Measurements from ENCODE around the gene BRD3.
A peak's percentile ranks its signal among the peaks of the same experiment; 100 is the strongest.

Gene BRD3

GRCh38 chr9:134034215-134035040 lies 33.4 kb downstream of the BRD3 start:
- H3K4me3 ChIP-seq (ENCODE audit: insufficient read length, low read depth): no peak overlapping the region
- H3K4me1 ChIP-seq (ENCODE audit: insufficient read depth, insufficient read length): no peaks in the 10 kb centered on the region
- H3K9me3 ChIP-seq (ENCODE audit: insufficient read depth, low read length): no peaks in the 10 kb centered on the region
- peaks cover 87% of the 10 kb centered on the region for H3K36me3 ChIP-seq (ENCODE audit: insufficient read depth, insufficient read length, low read length)
- TF ChIP-seq ZNF274 (IDR thresholded peaks at IDR 0.05; ENCODE audit: low read depth, low read length) (no peak), YY1 (IDR thresholded peaks at IDR 0.05; ENCODE audit: insufficient read depth, insufficient read length) (no peak), SUZ12 (IDR thresholded peaks at IDR 0.05; ENCODE audit: extremely low read depth, insufficient read depth, insufficient read length) (no peak)
- H3K27me3 ChIP-seq (ENCODE audit: insufficient read depth, insufficient read length): no peaks in the 10 kb centered on the region
- no peak overlapping the region for H3K9ac ChIP-seq (ENCODE audit: insufficient read length, low read depth)
- no peak for DNase-seq (ENCODE audit: low read depth, low spot score)

GRCh38 chr9:134033516-134034214 lies 34.2 kb downstream of the BRD3 start:
- Histone ChIP-seq H3K9ac (ENCODE audit: insufficient read length, low read depth) (no peak overlapping the region), H3K36me3 (ENCODE audit: insufficient read depth, insufficient read length, low read length) (peaks cover 87% of the 10 kb centered on the region)
- TF ChIP-seq YY1 (IDR thresholded peaks at IDR 0.05; ENCODE audit: insufficient read depth, insufficient read length) (no peak), ZNF274 (IDR thresholded peaks at IDR 0.05; ENCODE audit: low read depth, low read length) (no peak), SUZ12 (IDR thresholded peaks at IDR 0.05; ENCODE audit: extremely low read depth, insufficient read depth, insufficient read length) (no peak)

GRCh38 chr9:134032456-134033222 lies 35.2 kb downstream of the BRD3 start:
- H3K4me1 ChIP-seq (ENCODE audit: insufficient read depth, insufficient read length): no peaks in the 10 kb centered on the region
- H3K36me3 ChIP-seq (ENCODE audit: insufficient read depth, insufficient read length, low read length): peaks cover 88% of the 10 kb centered on the region
- TF ChIP-seq YY1 (IDR thresholded peaks at IDR 0.05; ENCODE audit: insufficient read depth, insufficient read length) (no peak), SUZ12 (IDR thresholded peaks at IDR 0.05; ENCODE audit: extremely low read depth, insufficient read depth, insufficient read length) (no peak), ZNF274 (IDR thresholded peaks at IDR 0.05; ENCODE audit: low read depth, low read length) (no peak)
- no peaks in the 10 kb centered on the region for H3K9me3 ChIP-seq (ENCODE audit: insufficient read depth, low read length)
- H3K4me3 ChIP-seq (ENCODE audit: insufficient read length, low read depth): no peak overlapping the region
- DNase-seq (ENCODE audit: low read depth, low spot score): no peak
- H3K27me3 ChIP-seq (ENCODE audit: insufficient read depth, insufficient read length): no peaks in the 10 kb centered on the region
- no peak overlapping the region for H3K9ac ChIP-seq (ENCODE audit: insufficient read length, low read depth)

More at GRCh38 chr9:134033516-134034214, 34.2 kb downstream of the BRD3 start:
- Histone ChIP-seq H3K4me1 (ENCODE audit: insufficient read depth, insufficient read length) (no peaks in the 10 kb centered on the region), H3K9me3 (ENCODE audit: insufficient read depth, low read length) (no peaks in the 10 kb centered on the region), H3K4me3 (ENCODE audit: insufficient read length, low read depth) (no peak overlapping the region), H3K27me3 (ENCODE audit: insufficient read depth, insufficient read length) (no peaks in the 10 kb centered on the region)
- DNase-seq (ENCODE audit: low read depth, low spot score): no peak

- TF ChIP-seq SUZ12 (IDR thresholded peaks at IDR 0.05; ENCODE audit: extremely low read depth, insufficient read depth, insufficient read length) (no peak), ZNF274 (IDR thresholded peaks at IDR 0.05; ENCODE audit: low read depth, low read length) (no peak), YY1 (IDR thresholded peaks at IDR 0.05; ENCODE audit: insufficient read depth, insufficient read length) (no peak)
These were observed 36.0 kb downstream of the BRD3 start for GRCh38 chr9:134031783-134032182.

GRCh38 chr9:134030821-134031470 lies 36.9 kb downstream of the BRD3 start:
- Histone ChIP-seq H3K27me3 (ENCODE audit: insufficient read depth, insufficient read length) (no peaks in the 10 kb centered on the region), H3K4me1 (ENCODE audit: insufficient read depth, insufficient read length) (peaks cover 9% of the 10 kb centered on the region), H3K9me3 (ENCODE audit: insufficient read depth, low read length) (no peaks in the 10 kb centered on the region), H3K4me3 (ENCODE audit: insufficient read length, low read depth) (no peak overlapping the region), H3K36me3 (ENCODE audit: insufficient read depth, insufficient read length, low read length) (peaks cover 97% of the 10 kb centered on the region), H3K9ac (ENCODE audit: insufficient read length, low read depth) (no peak overlapping the region)
- no peak for DNase-seq (ENCODE audit: low read depth, low spot score)
- no peak for TF ChIP-seq YY1 (IDR thresholded peaks at IDR 0.05; ENCODE audit: insufficient read depth, insufficient read length)
- no peak for TF ChIP-seq SUZ12 (IDR thresholded peaks at IDR 0.05; ENCODE audit: extremely low read depth, insufficient read depth, insufficient read length)

More at GRCh38 chr9:134031783-134032182, 36.0 kb downstream of the BRD3 start:
- H3K4me1 ChIP-seq (ENCODE audit: insufficient read depth, insufficient read length): peaks cover under 1% of the 10 kb centered on the region
- H3K36me3 ChIP-seq (ENCODE audit: insufficient read depth, insufficient read length, low read length): peaks cover 94% of the 10 kb centered on the region
- no peaks in the 10 kb centered on the region for H3K27me3 ChIP-seq (ENCODE audit: insufficient read depth, insufficient read length)
- no peaks in the 10 kb centered on the region for H3K9me3 ChIP-seq (ENCODE audit: insufficient read depth, low read length)
- no peak for DNase-seq (ENCODE audit: low read depth, low spot score)
- no peak overlapping the region for H3K9ac ChIP-seq (ENCODE audit: insufficient read length, low read depth)
- no peak overlapping the region for H3K4me3 ChIP-seq (ENCODE audit: insufficient read length, low read depth)

- DNase-seq (ENCODE audit: low read depth, low spot score): no peak
- H3K4me1 ChIP-seq (ENCODE audit: insufficient read depth, insufficient read length): peaks cover 11% of the 10 kb centered on the region
- TF ChIP-seq ZNF274 (IDR thresholded peaks at IDR 0.05; ENCODE audit: low read depth, low read length) (no peak), SUZ12 (IDR thresholded peaks at IDR 0.05; ENCODE audit: extremely low read depth, insufficient read depth, insufficient read length) (no peak), YY1 (IDR thresholded peaks at IDR 0.05; ENCODE audit: insufficient read depth, insufficient read length) (no peak)
- no peaks in the 10 kb centered on the region for H3K27me3 ChIP-seq (ENCODE audit: insufficient read depth, insufficient read length)
- H3K4me3 ChIP-seq (ENCODE audit: insufficient read length, low read depth): no peak overlapping the region
- peaks cover 83% of the 10 kb centered on the region for H3K36me3 ChIP-seq (ENCODE audit: insufficient read depth, insufficient read length, low read length)
- no peaks in the 10 kb centered on the region for H3K9me3 ChIP-seq (ENCODE audit: insufficient read depth, low read length)
- H3K9ac ChIP-seq (ENCODE audit: insufficient read length, low read depth): peak overlapping the region; percentile 65
These were observed 38.3 kb downstream of the BRD3 start for GRCh38 chr9:134029248-134030226.
